ENCODE data around the gene B3GNT4. TPM values are rescaled to one million over a fixed set of nuclear protein-coding genes. Genes with fewer than 3 reads are reported as not detected.
"Not testable (repeated sequence)": the region's sequence is repeated elsewhere in the genome, so short reads cannot be mapped to it uniquely, and the experiment has no call there.

B3GNT4 gene
- total RNA-seq, 1 donor from 2014 or later = 0.51 TPM

- Mint-ChIP-seq H3K27me3 (ENCODE audit: low read depth) (peaks cover 3% of the 10 kb centered on the region), H3K36me3 (no peaks in the 10 kb centered on the region), H3K4me1 (no peaks in the 10 kb centered on the region), H3K9me3 (no peaks in the 10 kb centered on the region), H3K4me3 (no peak overlapping the region), H3K27ac (no peak overlapping the region)
- no peak for DNase-seq (ENCODE audit: low spot score in 2 of 2, unreplicated experiment in 2 of 2)
- TF ChIP-seq CTCF (IDR thresholded peaks at IDR 0.05; ENCODE audit: unreplicated experiment) = no peak
Measured at GRCh38 chr12:122171399-122171798, 32.1 kb upstream of the B3GNT4 start.

- Mint-ChIP-seq H3K36me3 (no peaks in the 10 kb centered on the region), H3K27me3 (ENCODE audit: low read depth) (peaks cover 3% of the 10 kb centered on the region), H3K27ac (no peak overlapping the region), H3K4me3 (no peak overlapping the region), H3K9me3 (no peaks in the 10 kb centered on the region), H3K4me1 (no peaks in the 10 kb centered on the region)
- no peak for TF ChIP-seq CTCF (IDR thresholded peaks at IDR 0.05; ENCODE audit: unreplicated experiment)
- DNase-seq (ENCODE audit: low spot score in 2 of 2, unreplicated experiment in 2 of 2) = no peak
Measured at GRCh38 chr12:122172262-122172939, 31.1 kb upstream of the B3GNT4 start.

- no peak for TF ChIP-seq CTCF (IDR thresholded peaks at IDR 0.05; ENCODE audit: unreplicated experiment)
- Mint-ChIP-seq H3K9me3 (no peaks in the 10 kb centered on the region), H3K27me3 (ENCODE audit: low read depth) (peaks cover 3% of the 10 kb centered on the region), H3K36me3 (no peaks in the 10 kb centered on the region), H3K27ac (no peak within 1 kb of the TSS), H3K4me1 (no peaks in the 10 kb centered on the region), H3K4me3 (no peak within 1 kb of the TSS)
- DNase-seq (ENCODE audit: low spot score in 2 of 2, unreplicated experiment in 2 of 2) = no peak
Measured at GRCh38 chr12:122174155-122174845, 29.2 kb upstream of the B3GNT4 start, which contains the start of gene IL31. TSS of gene IL31 (minus strand) at chr12:122174221. CDS start at chr12:122174172, 49 bp downstream.

GRCh38 chr12:122176473-122176872, 27.0 kb upstream of the B3GNT4 start:
- H3K9me3 Mint-ChIP-seq; H3K27ac Mint-ChIP-seq; H3K27me3 Mint-ChIP-seq (ENCODE audit: low read depth); H3K36me3 Mint-ChIP-seq; DNase-seq (ENCODE audit: low spot score in 2 of 2, unreplicated experiment in 2 of 2); H3K4me1 Mint-ChIP-seq; H3K4me3 Mint-ChIP-seq: not testable (repeated sequence)

GRCh38 chr12:122182887-122183587, 20.5 kb upstream of the B3GNT4 start, which contains the start of gene LRRC43:
TSS of gene LRRC43 (plus strand) at chr12:122183123. CDS start at chr12:122183145, 22 bp downstream.
- no peak within 1 kb of the TSS for H3K27ac Mint-ChIP-seq
- peak in 1 of 2 experiments; percentile 66 for DNase-seq (ENCODE audit: low spot score in 2 of 2, unreplicated experiment in 2 of 2)
- no peaks in the 10 kb centered on the region for H3K9me3 Mint-ChIP-seq
- no peaks in the 10 kb centered on the region for H3K27me3 Mint-ChIP-seq (ENCODE audit: low read depth)
- H3K4me1 Mint-ChIP-seq = peaks cover 3% of the 10 kb centered on the region
- no peak for TF ChIP-seq CTCF (IDR thresholded peaks at IDR 0.05; ENCODE audit: unreplicated experiment)
- no peaks in the 10 kb centered on the region for H3K36me3 Mint-ChIP-seq
- H3K4me3 Mint-ChIP-seq = peak within 1 kb of the TSS; percentile 77

- no peak for TF ChIP-seq CTCF (IDR thresholded peaks at IDR 0.05; ENCODE audit: unreplicated experiment)
- Mint-ChIP-seq H3K27me3 (ENCODE audit: low read depth) (no peaks in the 10 kb centered on the region), H3K36me3 (no peaks in the 10 kb centered on the region), H3K9me3 (no peaks in the 10 kb centered on the region), H3K4me3 (peak overlapping the region; percentile 70), H3K4me1 (peaks cover 3% of the 10 kb centered on the region), H3K27ac (no peak overlapping the region)
- no peak for DNase-seq (ENCODE audit: low spot score in 2 of 2, unreplicated experiment in 2 of 2)
Measured at GRCh38 chr12:122183588-122183940, 19.9 kb upstream of the B3GNT4 start.

Data from mesothelial cell of epicardium (in vitro differentiated cells).